ENCODE results near the gene MAP3K5.

Gene MAP3K5

GRCh38 chr6:136734977-136735376 lies 57.3 kb downstream of the MAP3K5 start:
- Histone ChIP-seq H3K9ac (ENCODE audit: low read length) (no peak overlapping the region), H3K4me2 (ENCODE audit: low read length) (no peak overlapping the region), H3F3A (ENCODE audit: insufficient read depth, low read length) (no peaks in the 10 kb centered on the region), H3K9me2 (ENCODE audit: low read depth, low read length) (no peaks in the 10 kb centered on the region), H3K27me3 (ENCODE audit: insufficient read depth, low read length) (no peaks in the 10 kb centered on the region), H3K27ac (ENCODE audit: low read depth, low read length, poor library complexity, severe bottlenecking) (no peak overlapping the region), H3K9me3 (ENCODE audit: low read length) (no peaks in the 10 kb centered on the region; the same call in 1 of the 2 replicates), H2AFZ (ENCODE audit: low read length) (no peak overlapping the region), H3K79me2 (ENCODE audit: insufficient read depth, low read length) (0 out of 2 replicates have a peak, but pooled peaks cover 4% of the 10 kb centered on the region), H4K20me1 (ENCODE audit: insufficient read depth, low read length) (no peaks in the 10 kb centered on the region), H3K4me3 (ENCODE audit: low read depth, low read length, poor library complexity, severe bottlenecking) (no peak overlapping the region), H3K36me3 (ENCODE audit: insufficient read depth, low read length) (no peaks in the 10 kb centered on the region), H3K4me1 (ENCODE audit: insufficient read depth, low read length, severe bottlenecking) (peaks cover 10% of the 10 kb centered on the region)
- no peak for TF ChIP-seq CTCF (IDR thresholded peaks at IDR 0.05; ENCODE audit: low read length)
- TF ChIP-seq EZH2 (IDR thresholded peaks at IDR 0.05; ENCODE audit: borderline replicate concordance, low read length): no peak

GRCh38 chr6:136732889-136733288 lies 59.4 kb downstream of the MAP3K5 start:
- Histone ChIP-seq H2AFZ (ENCODE audit: low read length) (no peak overlapping the region), H3K4me3 (ENCODE audit: low read depth, low read length, poor library complexity, severe bottlenecking) (no peak overlapping the region), H3K4me1 (ENCODE audit: insufficient read depth, low read length, severe bottlenecking) (peaks cover 7% of the 10 kb centered on the region), H3K79me2 (ENCODE audit: insufficient read depth, low read length) (0 out of 2 replicates have a peak, but pooled peaks cover 4% of the 10 kb centered on the region), H3K9ac (ENCODE audit: low read length) (no peak overlapping the region), H3F3A (ENCODE audit: insufficient read depth, low read length) (no peaks in the 10 kb centered on the region), H3K36me3 (ENCODE audit: insufficient read depth, low read length) (no peaks in the 10 kb centered on the region), H3K27me3 (ENCODE audit: insufficient read depth, low read length) (no peaks in the 10 kb centered on the region), H3K4me2 (ENCODE audit: low read length) (no peak overlapping the region), H3K9me3 (ENCODE audit: low read length) (no peaks in the 10 kb centered on the region; the same call in 1 of the 2 replicates), H3K27ac (ENCODE audit: low read depth, low read length, poor library complexity, severe bottlenecking) (no peak overlapping the region), H4K20me1 (ENCODE audit: insufficient read depth, low read length) (no peaks in the 10 kb centered on the region), H3K9me2 (ENCODE audit: low read depth, low read length) (no peaks in the 10 kb centered on the region)
- no peak for TF ChIP-seq EZH2 (IDR thresholded peaks at IDR 0.05; ENCODE audit: borderline replicate concordance, low read length)

- Histone ChIP-seq H3K9me2 (ENCODE audit: low read depth, low read length) (no peaks in the 10 kb centered on the region), H3K36me3 (ENCODE audit: insufficient read depth, low read length) (no peaks in the 10 kb centered on the region), H3K27me3 (ENCODE audit: insufficient read depth, low read length) (no peaks in the 10 kb centered on the region), H3K9me3 (ENCODE audit: low read length) (no peaks in the 10 kb centered on the region; the same call in 1 of the 2 replicates), H3F3A (ENCODE audit: insufficient read depth, low read length) (no peaks in the 10 kb centered on the region), H3K27ac (ENCODE audit: low read depth, low read length, poor library complexity, severe bottlenecking) (no peak overlapping the region), H3K4me2 (ENCODE audit: low read length) (no peak overlapping the region), H4K20me1 (ENCODE audit: insufficient read depth, low read length) (no peaks in the 10 kb centered on the region), H3K4me1 (ENCODE audit: insufficient read depth, low read length, severe bottlenecking) (peaks cover 3% of the 10 kb centered on the region), H2AFZ (ENCODE audit: low read length) (no peak overlapping the region), H3K4me3 (ENCODE audit: low read depth, low read length, poor library complexity, severe bottlenecking) (no peak overlapping the region), H3K9ac (ENCODE audit: low read length) (no peak overlapping the region), H3K79me2 (ENCODE audit: insufficient read depth, low read length) (0 out of 2 replicates have a peak, but pooled peaks cover 3% of the 10 kb centered on the region)
- no peak for TF ChIP-seq CTCF (IDR thresholded peaks at IDR 0.05; ENCODE audit: low read length)
- TF ChIP-seq EZH2 (IDR thresholded peaks at IDR 0.05; ENCODE audit: borderline replicate concordance, low read length): no peak
Observed at GRCh38 chr6:136729832-136730231, 62.4 kb downstream of the MAP3K5 start.

GRCh38 chr6:136728976-136729515 lies 63.2 kb downstream of the MAP3K5 start:
- Histone ChIP-seq H3K9ac (ENCODE audit: low read length) (no peak overlapping the region), H3K27ac (ENCODE audit: low read depth, low read length, poor library complexity, severe bottlenecking) (no peak overlapping the region), H3F3A (ENCODE audit: insufficient read depth, low read length) (no peaks in the 10 kb centered on the region), H3K4me3 (ENCODE audit: low read depth, low read length, poor library complexity, severe bottlenecking) (no peak overlapping the region), H3K36me3 (ENCODE audit: insufficient read depth, low read length) (no peaks in the 10 kb centered on the region), H3K4me2 (ENCODE audit: low read length) (no peak overlapping the region), H3K27me3 (ENCODE audit: insufficient read depth, low read length) (no peaks in the 10 kb centered on the region), H3K9me3 (ENCODE audit: low read length) (no peaks in the 10 kb centered on the region; the same call in 1 of the 2 replicates), H3K79me2 (ENCODE audit: insufficient read depth, low read length) (no peaks in the 10 kb centered on the region), H4K20me1 (ENCODE audit: insufficient read depth, low read length) (no peaks in the 10 kb centered on the region), H3K9me2 (ENCODE audit: low read depth, low read length) (no peaks in the 10 kb centered on the region), H2AFZ (ENCODE audit: low read length) (no peak overlapping the region), H3K4me1 (ENCODE audit: insufficient read depth, low read length, severe bottlenecking) (peaks cover 4% of the 10 kb centered on the region)
- TF ChIP-seq CTCF (IDR thresholded peaks at IDR 0.05; ENCODE audit: low read length) (no peak), EZH2 (IDR thresholded peaks at IDR 0.05; ENCODE audit: borderline replicate concordance, low read length) (no peak)

Measured in OCI-LY1 (cell line).